Measurements from ENCODE around the gene GYS1. TPM values are rescaled to one million over a fixed set of nuclear protein-coding genes. Genes with fewer than 3 reads are reported as not detected.

Gene GYS1
- total RNA-seq, 8 experiments from 2014 or later = 13.0 to 72.5 (median 18.3) TPM

DNA sequence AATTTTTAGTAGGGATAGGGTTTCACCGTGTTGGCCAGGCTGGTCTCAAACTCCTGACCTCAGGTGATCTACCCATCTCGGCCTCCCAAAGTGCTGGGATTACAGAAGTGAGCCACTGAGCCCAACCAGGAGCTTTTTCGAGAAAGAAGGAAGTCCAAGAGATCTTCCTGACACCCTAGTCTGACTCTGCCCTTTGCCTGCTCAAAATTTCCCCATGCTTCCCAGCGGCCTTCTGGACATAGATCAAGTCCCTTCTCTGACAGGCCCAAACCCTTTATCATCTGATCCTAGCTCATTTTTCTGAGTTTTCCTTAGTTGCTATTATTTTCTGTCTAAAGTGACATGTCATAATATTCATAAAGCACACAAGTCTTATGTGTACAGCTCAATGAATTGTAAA, 40.0 kb downstream of the GYS1 start:
- WGBS, 10 experiments = 50 to 100% (median 80%) methylated on average over 1 to 4 of the region's 4 CpGs; no CpG with 5 or more reads in 4 of the 10 experiments
- ATAC-seq (replicated peaks in 6 of 8) = no peak
- peaks cover 6% of the 10 kb centered on the region in 2 donors for H3K4me1 ChIP-seq (replicated peaks in 1 of 2)
- H3K4me3 ChIP-seq = no peak overlapping the region
- no peak overlapping the region for H3K27ac ChIP-seq
- in situ Hi-C loops (cut with MboI; ENCODE audit: low pct_unique_long_range_greater_than_20kb in 2 of 9, low sequenced_read_pairs in 9 of 9, unreplicated experiment in 9 of 9) = loop anchor here in 6 of 9 experiments (25.0 kb wide), 2 partner anchors 166 to 316 kb away; partner anchors contain the start of genes CA11 (in 1 of the 6) and DBP (in 1 of the 6)

- in situ Hi-C loops (cut with MboI; ENCODE audit: low pct_unique_long_range_greater_than_20kb in 2 of 9, low sequenced_read_pairs in 9 of 9, unreplicated experiment in 9 of 9) = loop anchor here in 6 of 9 experiments (25.0 kb wide), 2 partner anchors 164 to 314 kb away; partner anchors contain the start of genes CA11 (in 1 of the 6) and DBP (in 1 of the 6)
- WGBS, 10 experiments = 38 to 83% (median 63%) methylated on average over 1 to 6 of the region's 9 CpGs; no CpG with 5 or more reads in 3 of the 10 experiments
- Histone ChIP-seq H3K4me3 (no peak overlapping the region), H3K27ac (no peak overlapping the region), H3K4me1 (replicated peaks in 1 of 2) (peaks cover 6% of the 10 kb centered on the region in 2 donors)
- no peak for ATAC-seq (replicated peaks in 6 of 8)
These were observed 42.1 kb downstream of the GYS1 start for GRCh38 chr19:48950830-48951519.

GRCh38 chr19:48950159-48950558, 43.0 kb downstream of the GYS1 start:
- no peak for ATAC-seq (replicated peaks in 6 of 8)
- H3K27ac ChIP-seq = no peak overlapping the region
- in situ Hi-C loops (cut with MboI; ENCODE audit: low pct_unique_long_range_greater_than_20kb in 2 of 9, low sequenced_read_pairs in 9 of 9, unreplicated experiment in 9 of 9) = loop anchor here in 6 of 9 experiments (25.0 kb wide), 2 partner anchors 163 to 313 kb away; partner anchors contain the start of genes CA11 (in 1 of the 6) and DBP (in 1 of the 6)
- no peaks in the 10 kb centered on the region for H3K4me1 ChIP-seq (replicated peaks in 1 of 2)
- WGBS, 10 experiments = 29 to 100% (median 83%) methylated on average over 1 to 3 of the region's 3 CpGs; no CpG with 5 or more reads in 3 of the 10 experiments
- H3K4me3 ChIP-seq = no peak overlapping the region

GRCh38 chr19:48947258-48947542, 45.9 kb downstream of the GYS1 start:
- peak in 2 of 8 experiments; percentile 4 to 26 for ATAC-seq (replicated peaks in 6 of 8)
- in situ Hi-C loops (cut with MboI; ENCODE audit: low pct_unique_long_range_greater_than_20kb in 2 of 9, low sequenced_read_pairs in 9 of 9, unreplicated experiment in 9 of 9) = no loop called here
- Histone ChIP-seq H3K4me1 (replicated peaks in 1 of 2) (peaks cover 0 to 5% of the 10 kb centered on the region in 2 donors), H3K27ac (no peak overlapping the region), H3K4me3 (no peak overlapping the region)
- WGBS, 10 experiments = 83 to 100% (median 96%) methylated on average over 1 to 3 of the region's 3 CpGs; no CpG with 5 or more reads in 5 of the 10 experiments

- Histone ChIP-seq H3K4me1 (replicated peaks in 1 of 2) (peaks cover 0 to 5% of the 10 kb centered on the region in 2 donors), H3K27ac (no peak overlapping the region), H3K4me3 (no peak overlapping the region)
- ATAC-seq (replicated peaks in 6 of 8) = peak in 6 of 8 experiments; percentile 8 to 83 (median 57)
- WGBS, 10 experiments = 80 to 100% (median 90%) methylated on average over 1 to 2 of the region's 9 CpGs; no CpG with 5 or more reads in 7 of the 10 experiments
- in situ Hi-C loops (cut with MboI; ENCODE audit: low pct_unique_long_range_greater_than_20kb in 2 of 9, low sequenced_read_pairs in 9 of 9, unreplicated experiment in 9 of 9) = no loop called here
These were observed 46.4 kb downstream of the GYS1 start for GRCh38 chr19:48946463-48947257.

GRCh38 chr19:48945817-48946216, 47.3 kb downstream of the GYS1 start:
- in situ Hi-C loops (cut with MboI; ENCODE audit: low pct_unique_long_range_greater_than_20kb in 2 of 9, low sequenced_read_pairs in 9 of 9, unreplicated experiment in 9 of 9) = no loop called here
- whole genome bisulfite sequencing, 10 experiments = 0 to 90% (median 60%) methylated on average over 1 to 2 of the region's 2 CpGs; no CpG with 5 or more reads in 4 of the 10 experiments
- peak in 2 of 8 experiments; percentile 21 to 30 for ATAC-seq (replicated peaks in 6 of 8)
- Histone ChIP-seq H3K4me1 (replicated peaks in 1 of 2) (peaks cover 0 to 5% of the 10 kb centered on the region in 2 donors), H3K4me3 (no peak overlapping the region), H3K27ac (no peak overlapping the region)

DNA sequence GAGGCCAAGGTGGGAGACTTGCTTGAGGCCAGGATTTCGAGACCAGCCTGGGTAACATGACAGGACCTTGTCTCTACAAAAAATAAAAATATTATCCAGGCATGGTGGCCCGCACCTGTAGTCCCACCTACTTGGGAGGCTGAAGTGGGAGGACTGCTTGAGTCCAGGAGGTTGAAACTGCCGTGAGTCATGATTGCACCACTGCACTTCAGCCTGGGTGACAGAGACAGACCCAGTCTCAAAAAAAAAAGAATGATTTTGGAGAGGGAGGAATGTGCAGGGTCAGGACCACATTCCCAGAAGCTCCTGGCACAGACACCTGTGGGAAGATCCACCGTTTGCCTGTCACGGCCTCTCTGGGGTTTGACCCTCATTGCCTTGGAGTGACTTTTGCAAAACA, 47.7 kb downstream of the GYS1 start:
- H3K4me3 ChIP-seq = no peak overlapping the region
- WGBS, 10 experiments = 70 to 100% (median 86%) methylated on average over 2 to 5 of the region's 5 CpGs; no CpG with 5 or more reads in 6 of the 10 experiments

GRCh38 chr19:48943081-48943480, 50.0 kb downstream of the GYS1 start:
- no peak for ATAC-seq (replicated peaks in 6 of 8)
- WGBS, 10 experiments = 82 to 100% (median 100%) methylated on average over 1 to 5 of the region's 6 CpGs; no CpG with 5 or more reads in 3 of the 10 experiments
- in situ Hi-C loops (cut with MboI; ENCODE audit: low pct_unique_long_range_greater_than_20kb in 2 of 9, low sequenced_read_pairs in 9 of 9, unreplicated experiment in 9 of 9) = no loop called here
- Histone ChIP-seq H3K4me3 (no peak overlapping the region), H3K27ac (no peak overlapping the region), H3K4me1 (replicated peaks in 1 of 2) (peaks cover 0 to 5% of the 10 kb centered on the region in 2 donors)

More for the DNA sequence above, 47.7 kb downstream of the GYS1 start:
- in situ Hi-C loops (cut with MboI; ENCODE audit: low pct_unique_long_range_greater_than_20kb in 2 of 9, low sequenced_read_pairs in 9 of 9, unreplicated experiment in 9 of 9) = no loop called here
- Histone ChIP-seq H3K27ac (no peak overlapping the region), H3K4me1 (replicated peaks in 1 of 2) (peaks cover 0 to 5% of the 10 kb centered on the region in 2 donors)
- no peak for ATAC-seq (replicated peaks in 6 of 8)

DNA sequence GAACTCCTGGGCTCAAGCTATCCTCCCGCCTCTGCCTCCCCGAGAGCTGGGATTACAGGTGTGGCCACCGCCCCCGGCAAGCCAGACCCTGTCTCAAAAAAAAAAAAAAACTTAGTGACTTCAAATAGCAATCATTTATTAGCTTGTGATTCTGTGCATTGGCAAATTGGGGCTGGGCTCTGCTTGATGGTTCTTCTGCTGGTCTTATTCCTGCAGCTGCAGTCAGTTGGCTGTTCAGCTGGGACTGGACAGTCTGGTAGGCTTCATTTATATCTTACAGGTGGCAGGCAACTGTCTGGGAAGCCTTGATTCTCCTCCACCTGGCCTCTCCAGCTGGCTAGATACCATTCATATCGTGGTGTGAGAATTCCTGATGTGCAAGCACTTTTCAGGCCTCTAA, 52.2 kb downstream of the GYS1 start:
- in situ Hi-C loops (cut with MboI; ENCODE audit: low pct_unique_long_range_greater_than_20kb in 2 of 9, low sequenced_read_pairs in 9 of 9, unreplicated experiment in 9 of 9) = no loop called here
- ATAC-seq (replicated peaks in 6 of 8) = no peak
- peaks cover 0 to 5% of the 10 kb centered on the region in 2 donors for H3K4me1 ChIP-seq (replicated peaks in 1 of 2)
- no peak overlapping the region for H3K4me3 ChIP-seq
- no peak overlapping the region for H3K27ac ChIP-seq
- 25 to 100% (median 73%) methylated on average over 1 to 5 of the region's 5 CpGs; no CpG with 5 or more reads in 4 of the 10 experiments for WGBS, 10 experiments

DNA sequence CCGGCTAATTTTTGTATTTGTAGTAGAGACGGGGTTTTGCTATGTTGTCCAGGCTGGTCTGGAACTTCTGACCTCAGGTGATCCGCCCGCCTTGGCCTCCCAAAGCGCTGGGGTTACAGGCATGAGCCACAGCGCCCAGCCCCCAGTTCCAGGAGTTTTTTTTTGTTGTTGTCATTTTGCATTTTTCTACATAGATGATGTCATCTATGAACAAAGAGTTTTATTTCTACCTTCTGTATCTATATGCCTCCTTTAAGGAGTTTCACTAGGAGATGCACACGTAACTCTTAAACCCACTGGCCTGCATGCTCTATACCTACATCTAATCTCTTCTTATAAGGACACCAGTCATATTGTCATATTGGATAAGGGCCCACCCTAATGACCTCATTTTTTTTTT, 54.9 kb downstream of the GYS1 start:
- Histone ChIP-seq H3K4me1 (replicated peaks in 1 of 2) (no peaks in the 10 kb centered on the region), H3K4me3 (no peak overlapping the region), H3K27ac (no peak overlapping the region)
- WGBS, 10 experiments = 40 to 95% (median 89%) methylated on average over 1 to 6 of the region's 7 CpGs; no CpG with 5 or more reads in 1 of the 10 experiments
- in situ Hi-C loops (cut with MboI; ENCODE audit: low pct_unique_long_range_greater_than_20kb in 2 of 9, low sequenced_read_pairs in 9 of 9, unreplicated experiment in 9 of 9) = no loop called here
- no peak for ATAC-seq (replicated peaks in 6 of 8)

GRCh38 chr19:48935864-48936263, 57.2 kb downstream of the GYS1 start:
- WGBS, 10 experiments = 90 to 100% (median 95%) methylated on average over 1 to 13 of the region's 25 CpGs; no CpG with 5 or more reads in 6 of the 10 experiments
- in situ Hi-C loops (cut with MboI; ENCODE audit: low pct_unique_long_range_greater_than_20kb in 2 of 9, low sequenced_read_pairs in 9 of 9, unreplicated experiment in 9 of 9) = no loop called here
- no peak for ATAC-seq (replicated peaks in 6 of 8)

DNA sequence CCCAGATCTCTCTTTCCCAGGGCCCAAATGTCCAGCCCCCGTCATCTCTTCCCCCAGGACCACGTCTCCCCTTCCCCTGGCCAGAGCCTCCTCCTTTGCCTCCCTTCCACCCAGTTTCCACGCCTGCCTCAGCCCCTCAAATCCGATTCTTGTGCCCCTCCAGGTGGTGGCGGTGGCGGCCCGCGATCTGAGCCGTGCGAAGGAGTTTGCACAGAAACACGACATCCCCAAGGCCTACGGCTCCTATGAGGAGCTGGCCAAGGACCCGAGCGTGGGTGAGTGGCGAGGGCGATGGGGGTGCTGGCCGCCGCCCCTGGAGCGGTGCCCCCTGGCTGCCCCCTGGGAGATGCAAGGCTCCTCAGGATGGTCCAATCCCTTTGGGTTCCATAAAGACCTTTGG, 58.3 kb downstream of the GYS1 start:
- H3K27ac ChIP-seq = no peak overlapping the region
- no peak overlapping the region for H3K4me3 ChIP-seq
- WGBS, 10 experiments = 30 to 100% (median 80%) methylated on average over 1 to 2 of the region's 19 CpGs; no CpG with 5 or more reads in 6 of the 10 experiments
- H3K4me1 ChIP-seq (replicated peaks in 1 of 2) = peaks cover 0 to 3% of the 10 kb centered on the region in 2 donors
- ATAC-seq (replicated peaks in 6 of 8) = no peak
- in situ Hi-C loops (cut with MboI; ENCODE audit: low pct_unique_long_range_greater_than_20kb in 2 of 9, low sequenced_read_pairs in 9 of 9, unreplicated experiment in 9 of 9) = no loop called here

More at GRCh38 chr19:48935864-48936263, 57.2 kb downstream of the GYS1 start:
- Histone ChIP-seq H3K4me1 (replicated peaks in 1 of 2) (peaks cover 0 to 3% of the 10 kb centered on the region in 2 donors), H3K27ac (no peak overlapping the region), H3K4me3 (no peak overlapping the region)

Data from motor neuron (in vitro differentiated cells).